K562 (cell line): Measurements from ENCODE around the gene MEX3A. TPM values are rescaled to one million over a fixed set of nuclear protein-coding genes. Genes with fewer than 3 reads are reported as not detected.

Source experiments
- DPF2 ChIP-seq: fragments of 450-650 bp; IDR thresholded peaks from 2 replicates; pipeline ENCODE4 v1.6.1; 2016
- HSF4 ChIP-seq: fragments of 250-450 bp; sonication (Bioruptor Pico); IDR thresholded peaks from 2 replicates; pipeline ENCODE4 v2.1.2; 2022; ENCODE audit warnings: mild to moderate bottlenecking, moderate library complexity, borderline replicate concordance
- KDM5B ChIP-seq: fragments of 200-600 bp; sonication (generic); IDR thresholded peaks from 2 replicates; pipeline ENCODE4 v1.6.1; 2012; ENCODE audit warnings: low read depth, mild to moderate bottlenecking, moderate library complexity, low read length, control low read depth, inconsistent platforms; ENCODE audit not compliant: insufficient replicate concordance
- MED1 ChIP-seq: sonication (generic); formaldehyde crosslinking; IDR thresholded peaks from 2 replicates; pipeline ENCODE4 v1.8.1; 2023; ENCODE audit warnings: missing genetic modification reagents, borderline replicate concordance
- MXI1 ChIP-seq: IDR thresholded peaks from 2 replicates; pipeline ENCODE4 v1.6.1; 2011; ENCODE audit warnings: low read depth, mild to moderate bottlenecking, improper control_type of control experiment, low read length
- PML ChIP-seq: IDR thresholded peaks from 2 replicates; pipeline ENCODE4 v1.6.1; 2012; ENCODE audit warnings: low read length, inconsistent platforms
- POLR2B ChIP-seq: fragments of 450-650 bp; IDR thresholded peaks from 2 replicates; pipeline ENCODE4 v1.6.1; 2018; ENCODE audit warnings: low read depth; ENCODE audit not compliant: partially characterized antibody
- SMARCA5 ChIP-seq: fragments of 450-650 bp; IDR thresholded peaks from 2 replicates; pipeline ENCODE4 v1.6.1; 2016
- SMARCB1 ChIP-seq: IDR thresholded peaks from 2 replicates; pipeline ENCODE4 v1.6.1; 2011; ENCODE audit warnings: improper control_type of control experiment, low read depth; ENCODE audit not compliant: insufficient read length
- SMARCE1 ChIP-seq: fragments of 450-650 bp; IDR thresholded peaks from 2 replicates; pipeline ENCODE4 v1.7.1; 2016; ENCODE audit warnings: mild to moderate bottlenecking
- THRAP3 ChIP-seq: fragments of 450-650 bp; IDR thresholded peaks from 2 replicates; pipeline ENCODE4 v1.6.1; 2016; ENCODE audit warnings: mild to moderate bottlenecking, inconsistent platforms, borderline replicate concordance
- ZNF197 ChIP-seq: fragments of 200-800 bp; sonication (Bioruptor generic); IDR thresholded peaks from 2 replicates; pipeline ENCODE4 v1.6.1; 2016; ENCODE audit warnings: low read depth, missing genetic modification characterization, missing compliant biosample characterization
- ZNF707 ChIP-seq: fragments of 250-450 bp; sonication (Bioruptor Pico); conservative IDR thresholded peaks from 2 replicates; pipeline ENCODE4 v1.8.0; 2022; ENCODE audit warnings: inconsistent platforms, mild to moderate bottlenecking, moderate library complexity
- polyA plus RNA-seq, 8 experiments: library from polyadenylated mRNA; depleted of rRNA in 4 of 8; stranded (reverse) in 5 of 8; unstranded in 3 of 8; fragments of >200 nt; fragmentation: Nextera tagmentation in 2 of 8; fragmentation: Illumina TruSeq in 1 of 8; extraction: Ambion mirVana in 2 of 8; extraction: Trizol in 1 of 8; gene quantifications; 2 replicates each; pipeline versions ENCODE4 v1.2.1 to v1.2.3, GENCODE V29; 2011 to 2014; ENCODE audit warnings: inconsistent platforms in 1 of 8, missing spikeins in 1 of 8
- total RNA-seq, 7 experiments: library from RNA; depleted of rRNA in 6 of 7; stranded (reverse); fragments of >200 nt in 6 of 7; fragmentation: Illumina TruSeq in 2 of 7; extraction: Trizol in 2 of 7; gene quantifications; 2 replicates each; pipeline versions ENCODE4 v1.2.1 to v1.2.3, GENCODE V29; 2011 to 2021; ENCODE audit warnings: low replicate concordance in 1 of 7
- TF ChIP-seq, protein P1 (sequence below): sonication (generic); formaldehyde crosslinking; IDR thresholded peaks from 2 replicates; pipeline ENCODE4 v1.8.0; 2023; ENCODE audit warnings: mild to moderate bottlenecking, missing genetic modification reagents
- TF ChIP-seq, protein P2 (sequence below): sonication (generic); formaldehyde crosslinking; IDR thresholded peaks from 2 replicates; pipeline ENCODE4 v1.8.0; 2022; ENCODE audit warnings: missing genetic modification reagents, mild to moderate bottlenecking, moderate library complexity, borderline replicate concordance
- TF ChIP-seq, protein P3 (sequence below): fragments of 450-650 bp; IDR thresholded peaks from 2 replicates; pipeline ENCODE4 v1.6.1; 2016
- TF ChIP-seq, protein P4 (sequence below): fragments of 450-650 bp; IDR thresholded peaks from 2 replicates; pipeline ENCODE4 v1.6.1; 2016; ENCODE audit warnings: antibody characterized with exemption

The MEX3A gene
- total and polyA plus RNA-seq, 9 of the 15 experiments (the other 6 are each of a cell fraction or from before 2014, with no cell fraction given) = 0.36 to 13.7 (median 5.2) TPM

DNA sequence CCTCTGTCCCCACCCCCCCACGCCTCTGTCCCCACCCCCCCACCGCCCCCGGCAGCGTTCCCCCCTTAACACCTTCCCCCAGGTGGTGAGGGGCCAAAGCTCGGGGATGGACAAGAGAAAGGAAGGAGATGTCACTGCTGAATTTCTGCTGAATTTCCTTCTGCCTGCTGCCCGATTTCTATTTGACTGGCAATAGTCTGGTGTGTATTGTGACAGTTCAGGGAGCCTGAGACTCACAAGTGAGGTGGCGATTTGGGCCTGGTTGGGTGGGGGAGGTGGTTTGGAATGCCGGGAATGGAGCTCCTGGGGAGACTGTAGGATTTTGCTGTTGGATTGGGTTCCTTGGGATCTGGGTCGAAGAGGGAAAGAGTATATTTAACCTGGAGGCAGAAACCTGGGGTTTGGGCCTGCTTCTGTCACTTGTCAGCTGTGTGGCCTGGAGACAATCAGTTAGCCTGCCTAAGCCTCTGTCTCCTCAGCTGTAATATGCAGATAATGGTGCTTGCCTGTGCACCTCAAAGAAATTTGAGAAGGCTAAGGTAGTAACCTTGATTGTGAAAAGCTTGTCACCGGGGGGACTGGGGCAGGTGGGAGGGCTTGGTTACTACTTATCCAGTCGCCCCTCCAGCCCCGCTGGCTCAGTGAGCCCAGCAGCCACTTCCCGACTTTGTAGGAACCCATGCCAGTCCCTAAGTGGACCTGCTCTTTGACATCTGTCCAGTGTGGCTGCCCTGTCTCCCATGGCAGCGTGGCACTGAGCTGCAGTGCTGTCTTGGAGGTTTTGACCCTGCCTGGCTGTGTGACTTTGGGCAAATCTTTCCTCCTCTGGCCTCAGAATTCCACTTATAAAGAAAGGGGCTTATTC lies 24.6 kb upstream of the MEX3A start (continued):
- TF ChIP-seq, protein P1, sequence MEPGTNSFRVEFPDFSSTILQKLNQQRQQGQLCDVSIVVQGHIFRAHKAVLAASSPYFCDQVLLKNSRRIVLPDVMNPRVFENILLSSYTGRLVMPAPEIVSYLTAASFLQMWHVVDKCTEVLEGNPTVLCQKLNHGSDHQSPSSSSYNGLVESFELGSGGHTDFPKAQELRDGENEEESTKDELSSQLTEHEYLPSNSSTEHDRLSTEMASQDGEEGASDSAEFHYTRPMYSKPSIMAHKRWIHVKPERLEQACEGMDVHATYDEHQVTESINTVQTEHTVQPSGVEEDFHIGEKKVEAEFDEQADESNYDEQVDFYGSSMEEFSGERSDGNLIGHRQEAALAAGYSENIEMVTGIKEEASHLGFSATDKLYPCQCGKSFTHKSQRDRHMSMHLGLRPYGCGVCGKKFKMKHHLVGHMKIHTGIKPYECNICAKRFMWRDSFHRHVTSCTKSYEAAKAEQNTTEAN (CRISPR knock-in tag) = no peak
- no peak for TF ChIP-seq MED1 (CRISPR knock-in tag)
- TF ChIP-seq PML = no peak
- TF ChIP-seq MXI1 = 0 out of 2 replicates have a peak, but pooled peaks have one; percentile 39
- TF ChIP-seq, protein P2, sequence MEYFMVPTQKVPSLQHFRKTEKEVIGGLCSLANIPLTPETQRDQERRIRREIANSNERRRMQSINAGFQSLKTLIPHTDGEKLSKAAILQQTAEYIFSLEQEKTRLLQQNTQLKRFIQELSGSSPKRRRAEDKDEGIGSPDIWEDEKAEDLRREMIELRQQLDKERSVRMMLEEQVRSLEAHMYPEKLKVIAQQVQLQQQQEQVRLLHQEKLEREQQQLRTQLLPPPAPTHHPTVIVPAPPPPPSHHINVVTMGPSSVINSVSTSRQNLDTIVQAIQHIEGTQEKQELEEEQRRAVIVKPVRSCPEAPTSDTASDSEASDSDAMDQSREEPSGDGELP (CRISPR knock-in tag) = peak; percentile 95
- TF ChIP-seq, protein P3, sequence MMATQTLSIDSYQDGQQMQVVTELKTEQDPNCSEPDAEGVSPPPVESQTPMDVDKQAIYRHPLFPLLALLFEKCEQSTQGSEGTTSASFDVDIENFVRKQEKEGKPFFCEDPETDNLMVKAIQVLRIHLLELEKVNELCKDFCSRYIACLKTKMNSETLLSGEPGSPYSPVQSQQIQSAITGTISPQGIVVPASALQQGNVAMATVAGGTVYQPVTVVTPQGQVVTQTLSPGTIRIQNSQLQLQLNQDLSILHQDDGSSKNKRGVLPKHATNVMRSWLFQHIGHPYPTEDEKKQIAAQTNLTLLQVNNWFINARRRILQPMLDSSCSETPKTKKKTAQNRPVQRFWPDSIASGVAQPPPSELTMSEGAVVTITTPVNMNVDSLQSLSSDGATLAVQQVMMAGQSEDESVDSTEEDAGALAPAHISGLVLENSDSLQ = peak; percentile 67
- TF ChIP-seq POLR2B = no peak
- TF ChIP-seq SMARCB1 = no peak
- peak; percentile 60 for TF ChIP-seq DPF2
- no peak for TF ChIP-seq KDM5B
- TF ChIP-seq SMARCE1 = peak; percentile 46; the same call in 1 of the 2 replicates
- TF ChIP-seq ZNF707 (CRISPR knock-in tag) = 0 out of 2 replicates have a peak, but pooled peaks have one; percentile 30
- TF ChIP-seq SMARCA5 = peak; percentile 76; the same call in 1 of the 2 replicates
- TF ChIP-seq, protein P4, sequence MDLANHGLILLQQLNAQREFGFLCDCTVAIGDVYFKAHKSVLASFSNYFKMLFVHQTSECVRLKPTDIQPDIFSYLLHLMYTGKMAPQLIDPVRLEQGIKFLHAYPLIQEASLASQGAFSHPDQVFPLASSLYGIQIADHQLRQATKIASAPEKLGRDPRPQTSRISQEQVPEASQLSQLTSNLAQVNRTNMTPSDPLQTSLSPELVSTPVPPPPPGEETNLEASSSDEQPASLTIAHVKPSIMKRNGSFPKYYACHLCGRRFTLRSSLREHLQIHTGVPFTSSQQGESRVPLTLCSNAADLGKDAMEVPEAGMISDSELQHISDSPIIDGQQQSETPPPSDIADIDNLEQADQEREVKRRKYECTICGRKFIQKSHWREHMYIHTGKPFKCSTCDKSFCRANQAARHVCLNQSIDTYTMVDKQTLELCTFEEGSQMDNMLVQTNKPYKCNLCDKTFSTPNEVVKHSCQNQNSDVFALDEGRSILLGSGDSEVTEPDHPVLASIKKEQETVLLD = no peak
- no peak for TF ChIP-seq THRAP3
- no peak for TF ChIP-seq ZNF197 (CRISPR knock-in tag)
- no peak for TF ChIP-seq HSF4 (CRISPR knock-in tag)
